ENCODE data around the gene TMCC2.

GRCh38 chr1:205250699-205251098 is 23.0 kb downstream of the TMCC2 start:
- no peak for TF ChIP-seq CTCF (IDR thresholded peaks at IDR 0.05; ENCODE audit: low read length)
- TF ChIP-seq EZH2phosphoT487 (IDR thresholded peaks at IDR 0.05; ENCODE audit: low read length) = no peak
